NT2/D1 (cell line): Measurements from ENCODE around the gene MYZAP.

Experiments used
- SUZ12 ChIP-seq: IDR thresholded peaks from 2 replicates; pipeline ENCODE4 v1.6.1; 2011; ENCODE audit not compliant: insufficient read length, insufficient read depth; ENCODE audit errors: extremely low read depth
- YY1 ChIP-seq: IDR thresholded peaks from 2 replicates; pipeline ENCODE4 v1.6.1; 2011; ENCODE audit not compliant: insufficient read length, insufficient read depth
- ZNF274 ChIP-seq: IDR thresholded peaks from 2 replicates; pipeline ENCODE4 v1.6.1; 2011; ENCODE audit warnings: mild to moderate bottlenecking, low read depth, low read length

- TF ChIP-seq ZNF274 (no peak), YY1 (no peak), SUZ12 (no peak)
Measured at GRCh38 chr15:57728436-57728835, 136.7 kb downstream of the MYZAP start.
